ENCODE measurements around the gene CDH2.

CDH2 gene

GRCh38 chr18:28126768-28127167 is 50.2 kb downstream of the CDH2 start:
- no peak for DNase-seq

- DNase-seq = no peak
Observed at GRCh38 chr18:28125051-28125450, 51.9 kb downstream of the CDH2 start.

GRCh38 chr18:28124131-28125029 is 52.5 kb downstream of the CDH2 start:
- no peak for DNase-seq

GRCh38 chr18:28123401-28124030 is 53.4 kb downstream of the CDH2 start:
- DNase-seq = no peak

GRCh38 chr18:28120828-28121515 is 56.0 kb downstream of the CDH2 start:
- DNase-seq = no peak

- DNase-seq = no peak
Observed at GRCh38 chr18:28116461-28116860, 60.5 kb downstream of the CDH2 start.

GRCh38 chr18:28115149-28115550 is 61.8 kb downstream of the CDH2 start:
- DNase-seq = no peak

- DNase-seq = no peak
Observed at GRCh38 chr18:28114472-28114871, 62.5 kb downstream of the CDH2 start.

- DNase-seq = no peak
Observed at GRCh38 chr18:28113271-28114029, 63.5 kb downstream of the CDH2 start.

- no peak for DNase-seq
Observed at GRCh38 chr18:28112056-28112470, 64.9 kb downstream of the CDH2 start.

GRCh38 chr18:28110924-28111323 is 66.0 kb downstream of the CDH2 start:
- DNase-seq = no peak

- DNase-seq = no peak
Observed at GRCh38 chr18:28109781-28110560, 67.0 kb downstream of the CDH2 start.

GRCh38 chr18:28108814-28109213 is 68.1 kb downstream of the CDH2 start:
- no peak for DNase-seq

GRCh38 chr18:28108254-28108653 is 68.7 kb downstream of the CDH2 start:
- no peak for DNase-seq

GRCh38 chr18:28099237-28099636 is 77.7 kb downstream of the CDH2 start:
- DNase-seq = no peak

GRCh38 chr18:28095631-28096030 is 81.3 kb downstream of the CDH2 start:
- no peak for DNase-seq

GRCh38 chr18:28095041-28095440 is 81.9 kb downstream of the CDH2 start:
- DNase-seq = no peak

GRCh38 chr18:28091197-28091596 is 85.7 kb downstream of the CDH2 start:
- DNase-seq = no peak

- DNase-seq = no peak
Observed at GRCh38 chr18:28088477-28088876, 88.5 kb downstream of the CDH2 start.

- DNase-seq = peak; percentile 67
Observed at GRCh38 chr18:28086670-28087552, 90.0 kb downstream of the CDH2 start.

GRCh38 chr18:28081516-28081915 is 95.4 kb downstream of the CDH2 start:
- DNase-seq = no peak
